ENCODE measurements around the gene NACC1. TPM values are rescaled to one million over a fixed set of nuclear protein-coding genes. Genes with fewer than 3 reads are reported as not detected.
A peak's percentile ranks its signal among the peaks of the same experiment; 100 is the strongest.
"Not testable (repeated sequence)": the region's sequence is repeated elsewhere in the genome, so short reads cannot be mapped to it uniquely, and the experiment has no call there.

Gene NACC1
- total RNA-seq, 2 donors from 2014 or later, result 129 to 138 TPM

GRCh38 chr19:13173139-13173737, 55.2 kb downstream of the NACC1 start:
- H3K27ac Mint-ChIP-seq, result peak overlapping the region; percentile 90 to 91
- no peaks in the 10 kb centered on the region for H3K9me3 Mint-ChIP-seq
- no peak for ATAC-seq
- H3K4me3 Mint-ChIP-seq, result peak overlapping the region; percentile 72
- no peaks in the 10 kb centered on the region for H3K36me3 Mint-ChIP-seq
- H3K4me1 Mint-ChIP-seq (ENCODE audit: low read depth in 2 of 2), result peaks cover 25 to 36% of the 10 kb centered on the region in 2 donors
- no peaks in the 10 kb centered on the region for H3K27me3 Mint-ChIP-seq
- no peak for DNase-seq (ENCODE audit: low spot score)

- no peak for ATAC-seq
Observed at GRCh38 chr19:13176345-13176744, 58.3 kb downstream of the NACC1 start.

DNA sequence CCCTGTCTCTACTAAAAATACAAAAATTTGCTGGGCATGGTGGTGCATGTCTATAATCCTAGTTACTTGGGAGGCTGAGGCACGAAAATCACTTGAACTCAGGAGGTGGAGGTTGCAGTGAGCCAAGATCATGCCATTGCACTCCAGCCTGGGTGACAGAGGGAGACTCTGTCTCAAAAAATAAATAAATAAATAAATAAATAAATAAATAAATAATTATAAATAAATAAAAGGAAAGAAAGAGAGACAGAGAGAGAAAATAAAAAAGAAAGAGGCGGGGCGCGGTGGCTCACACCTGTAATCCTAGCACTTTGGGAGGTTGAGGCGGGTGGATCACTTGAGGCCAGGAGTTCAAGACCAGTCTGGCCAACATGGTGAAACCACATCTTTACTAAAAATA, 59.5 kb downstream of the NACC1 start:
- H3K36me3 Mint-ChIP-seq; H3K9me3 Mint-ChIP-seq; H3K4me3 Mint-ChIP-seq; ATAC-seq; H3K27me3 Mint-ChIP-seq; DNase-seq (ENCODE audit: low spot score); H3K27ac Mint-ChIP-seq: not testable (repeated sequence)
- peaks cover 14 to 18% of the 10 kb centered on the region in 2 donors for H3K4me1 Mint-ChIP-seq (ENCODE audit: low read depth in 2 of 2)

More at GRCh38 chr19:13176345-13176744, 58.3 kb downstream of the NACC1 start:
- Mint-ChIP-seq H3K4me1 (ENCODE audit: low read depth in 2 of 2) (peaks cover 17 to 19% of the 10 kb centered on the region in 2 donors), H3K27ac (no peak overlapping the region), H3K9me3 (no peaks in the 10 kb centered on the region), H3K27me3 (no peaks in the 10 kb centered on the region), H3K4me3 (no peak overlapping the region), H3K36me3 (no peaks in the 10 kb centered on the region)
- no peak for DNase-seq (ENCODE audit: low spot score)

- not testable (repeated sequence) for H3K27ac Mint-ChIP-seq, H3K36me3 Mint-ChIP-seq
Observed at GRCh38 chr19:13178291-13178690, 60.2 kb downstream of the NACC1 start.

DNA sequence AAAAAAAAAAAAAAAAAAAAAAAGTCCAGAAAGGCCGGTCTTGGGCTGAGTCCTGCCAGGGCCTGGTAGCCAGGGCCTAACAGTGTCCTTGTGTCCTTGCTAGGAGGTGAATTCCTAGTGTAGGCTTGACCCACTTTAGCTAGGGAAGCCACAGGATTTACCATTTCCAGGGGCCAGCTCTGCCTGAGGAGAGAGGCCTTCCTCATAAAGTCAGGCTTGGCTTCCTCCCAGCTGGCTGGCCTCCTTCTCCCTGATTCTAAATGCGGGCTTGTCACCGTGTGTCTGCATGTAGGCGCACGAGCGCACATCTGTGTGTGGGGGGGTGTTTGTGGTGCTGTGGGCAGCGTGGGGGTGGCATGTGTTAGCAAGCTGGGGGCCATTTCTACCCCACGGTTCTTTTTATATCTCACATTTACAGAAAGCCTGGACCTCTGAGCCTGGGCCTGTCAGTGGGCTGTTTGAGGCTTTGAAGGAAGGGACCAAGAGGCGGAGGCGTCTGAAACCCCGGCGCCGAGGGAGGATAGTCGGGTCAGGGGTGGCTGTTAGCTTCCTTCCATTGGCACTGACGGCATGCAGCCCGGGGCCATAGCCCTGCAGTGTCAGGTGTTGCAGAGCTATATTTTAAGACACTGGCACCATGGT, 63.8 kb downstream of the NACC1 start:
- Mint-ChIP-seq H3K27ac (peak overlapping the region; percentile 62 to 84), H3K36me3 (no peaks in the 10 kb centered on the region), H3K9me3 (no peaks in the 10 kb centered on the region), H3K4me1 (ENCODE audit: low read depth in 2 of 2) (peaks cover 14 to 23% of the 10 kb centered on the region in 2 donors), H3K4me3 (peak overlapping the region; percentile 66), H3K27me3 (no peaks in the 10 kb centered on the region)
- ATAC-seq (peak; percentile 87 to 92), DNase-seq (ENCODE audit: low spot score) (peak; percentile 82)

More at GRCh38 chr19:13178291-13178690, 60.2 kb downstream of the NACC1 start:
- H3K9me3 Mint-ChIP-seq; H3K4me3 Mint-ChIP-seq; ATAC-seq; DNase-seq (ENCODE audit: low spot score); H3K27me3 Mint-ChIP-seq: not testable (repeated sequence)
- peaks cover 7 to 14% of the 10 kb centered on the region in 2 donors for H3K4me1 Mint-ChIP-seq (ENCODE audit: low read depth in 2 of 2)

GRCh38 chr19:13184926-13185325, 66.9 kb downstream of the NACC1 start:
- not testable (repeated sequence) for ATAC-seq; H3K9me3 Mint-ChIP-seq; H3K36me3 Mint-ChIP-seq; H3K27me3 Mint-ChIP-seq; DNase-seq (ENCODE audit: low spot score); H3K27ac Mint-ChIP-seq; H3K4me3 Mint-ChIP-seq
- H3K4me1 Mint-ChIP-seq (ENCODE audit: low read depth in 2 of 2), result peaks cover 19 to 27% of the 10 kb centered on the region in 2 donors

- peaks cover 19 to 20% of the 10 kb centered on the region in 2 donors for H3K4me1 Mint-ChIP-seq (ENCODE audit: low read depth in 2 of 2)
- H3K36me3 Mint-ChIP-seq; H3K27me3 Mint-ChIP-seq; H3K4me3 Mint-ChIP-seq; DNase-seq (ENCODE audit: low spot score); H3K27ac Mint-ChIP-seq; H3K9me3 Mint-ChIP-seq; ATAC-seq: not testable (repeated sequence)
Observed at GRCh38 chr19:13185763-13186657, 67.9 kb downstream of the NACC1 start.

DNA sequence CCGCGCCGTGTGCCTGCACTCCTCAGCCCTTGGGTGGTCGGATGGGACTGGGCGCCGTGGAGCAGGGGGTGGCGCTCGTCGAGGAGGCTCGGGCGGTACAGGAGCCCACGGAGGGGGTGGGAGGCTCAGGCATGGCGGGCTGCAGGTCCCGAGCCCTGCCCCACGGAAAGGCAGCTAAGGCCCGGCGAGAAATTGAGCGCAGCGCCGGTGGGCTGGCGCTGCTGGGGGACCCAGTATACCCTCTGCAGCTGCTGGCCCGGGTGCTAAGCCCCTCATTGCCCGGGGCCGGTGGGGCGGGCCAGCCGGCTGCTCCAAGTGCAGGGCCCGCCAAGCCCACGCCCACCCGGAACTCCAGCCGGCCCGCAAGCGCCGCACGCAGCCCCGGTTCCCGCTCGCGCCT, 68.6 kb downstream of the NACC1 start:
- H3K9me3 Mint-ChIP-seq; H3K4me3 Mint-ChIP-seq; DNase-seq (ENCODE audit: low spot score); H3K36me3 Mint-ChIP-seq; H3K27ac Mint-ChIP-seq; ATAC-seq; H3K27me3 Mint-ChIP-seq: not testable (repeated sequence)
- peaks cover 18 to 19% of the 10 kb centered on the region in 2 donors for H3K4me1 Mint-ChIP-seq (ENCODE audit: low read depth in 2 of 2)

GRCh38 chr19:13187419-13187818, 69.4 kb downstream of the NACC1 start:
- Mint-ChIP-seq H3K27ac (peak overlapping the region in 1 of 2 donors; percentile 86), H3K36me3 (no peaks in the 10 kb centered on the region), H3K9me3 (no peaks in the 10 kb centered on the region), H3K27me3 (no peaks in the 10 kb centered on the region), H3K4me3 (no peak overlapping the region), H3K4me1 (ENCODE audit: low read depth in 2 of 2) (peaks cover 12 to 13% of the 10 kb centered on the region in 2 donors)
- no peak for DNase-seq (ENCODE audit: low spot score)
- no peak for ATAC-seq

- no peak overlapping the region for H3K27ac Mint-ChIP-seq
Observed at GRCh38 chr19:13189600-13189999, 71.5 kb downstream of the NACC1 start.

More at GRCh38 chr19:13189600-13189999, 71.5 kb downstream of the NACC1 start:
- ATAC-seq, result no peak
- Mint-ChIP-seq H3K36me3 (no peaks in the 10 kb centered on the region), H3K4me1 (ENCODE audit: low read depth in 2 of 2) (peaks cover 12 to 17% of the 10 kb centered on the region in 2 donors), H3K27me3 (no peaks in the 10 kb centered on the region), H3K9me3 (no peaks in the 10 kb centered on the region), H3K4me3 (no peak overlapping the region)
- no peak for DNase-seq (ENCODE audit: low spot score)

Other genes starting within 250 kb of the NACC1 start
- 10 to 100 TPM; 30.3 to 32.7 TPM for gene DNASE2, start 236.8 kb upstream of the NACC1 start, total RNA-seq
- gene KLF1, start 231.1 kb upstream of the NACC1 start, total RNA-seq, result under 1 TPM; 0.52 to 0.89 TPM
- 10 to 100 TPM; 41.5 to 77.2 TPM for gene GCDH, start 227.1 kb upstream of the NACC1 start, total RNA-seq
- 1 to 10 TPM in 1 of 2 donors, under 1 TPM in 1; 0.78 to 1.1 TPM for gene SYCE2, start 199.0 kb upstream of the NACC1 start, total RNA-seq
- 100 to 1,000 TPM; 130 to 196 TPM for gene FARSA, start 184.6 kb upstream of the NACC1 start, total RNA-seq
- 1,000 to 10,000 TPM; 1,328 to 1,513 TPM for gene CALR, start 179.7 kb upstream of the NACC1 start, total RNA-seq
- gene RAD23A, start 172.4 kb upstream of the NACC1 start, total RNA-seq, result 100 to 1,000 TPM; 112 to 148 TPM
- gene GADD45GIP1, start 161.0 kb upstream of the NACC1 start, total RNA-seq, result 10 to 100 TPM; 15.9 to 32.3 TPM
- not detected for gene DAND5, start 148.7 kb upstream of the NACC1 start, total RNA-seq
- under 1 TPM; 0.31 to 0.89 TPM for gene NFIX, start 122.8 kb upstream of the NACC1 start, total RNA-seq
- 1 to 10 TPM in 1 of 2 donors, under 1 TPM in 1; 0.86 to 1.4 TPM for gene LYL1, start 15.4 kb upstream of the NACC1 start, total RNA-seq
- gene TRMT1, start 1.5 kb upstream of the NACC1 start, total RNA-seq, result 100 to 1,000 TPM in 1 of 2 donors, 10 to 100 TPM in 1; 54.6 to 120 TPM
- gene STX10, start 32.1 kb downstream of the NACC1 start, total RNA-seq, result 10 to 100 TPM; 48.1 to 62.5 TPM
- 100 to 1,000 TPM; 106 to 117 TPM for gene IER2, start 32.1 kb downstream of the NACC1 start, total RNA-seq

Data from natural killer cell treated with Interleukin-12 subunit alpha and Interleukin-12 subunit beta and Interleukin-15 and Interleukin-18, amount 100 ng/mL, for 72 hours (primary cell).